ENCODE measurements around the gene TMEM273.

- TF ChIP-seq CTCF (IDR thresholded peaks at IDR 0.05 in 4 of 5, conservative IDR thresholded peaks at IDR 0.05 in 1 of 5) (no peak), POLR2A (IDR thresholded peaks at IDR 0.05) (no peak)
Observed at GRCh38 chr10:49166484-49167400, 21.4 kb downstream of the TMEM273 start.
